Measurements from ENCODE around the gene PARP12.
"Not testable (repeated sequence)": the region's sequence is repeated elsewhere in the genome, so short reads cannot be mapped to it uniquely, and the experiment has no call there.

PARP12 gene, protein sequence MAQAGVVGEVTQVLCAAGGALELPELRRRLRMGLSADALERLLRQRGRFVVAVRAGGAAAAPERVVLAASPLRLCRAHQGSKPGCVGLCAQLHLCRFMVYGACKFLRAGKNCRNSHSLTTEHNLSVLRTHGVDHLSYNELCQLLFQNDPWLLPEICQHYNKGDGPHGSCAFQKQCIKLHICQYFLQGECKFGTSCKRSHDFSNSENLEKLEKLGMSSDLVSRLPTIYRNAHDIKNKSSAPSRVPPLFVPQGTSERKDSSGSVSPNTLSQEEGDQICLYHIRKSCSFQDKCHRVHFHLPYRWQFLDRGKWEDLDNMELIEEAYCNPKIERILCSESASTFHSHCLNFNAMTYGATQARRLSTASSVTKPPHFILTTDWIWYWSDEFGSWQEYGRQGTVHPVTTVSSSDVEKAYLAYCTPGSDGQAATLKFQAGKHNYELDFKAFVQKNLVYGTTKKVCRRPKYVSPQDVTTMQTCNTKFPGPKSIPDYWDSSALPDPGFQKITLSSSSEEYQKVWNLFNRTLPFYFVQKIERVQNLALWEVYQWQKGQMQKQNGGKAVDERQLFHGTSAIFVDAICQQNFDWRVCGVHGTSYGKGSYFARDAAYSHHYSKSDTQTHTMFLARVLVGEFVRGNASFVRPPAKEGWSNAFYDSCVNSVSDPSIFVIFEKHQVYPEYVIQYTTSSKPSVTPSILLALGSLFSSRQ

DNA sequence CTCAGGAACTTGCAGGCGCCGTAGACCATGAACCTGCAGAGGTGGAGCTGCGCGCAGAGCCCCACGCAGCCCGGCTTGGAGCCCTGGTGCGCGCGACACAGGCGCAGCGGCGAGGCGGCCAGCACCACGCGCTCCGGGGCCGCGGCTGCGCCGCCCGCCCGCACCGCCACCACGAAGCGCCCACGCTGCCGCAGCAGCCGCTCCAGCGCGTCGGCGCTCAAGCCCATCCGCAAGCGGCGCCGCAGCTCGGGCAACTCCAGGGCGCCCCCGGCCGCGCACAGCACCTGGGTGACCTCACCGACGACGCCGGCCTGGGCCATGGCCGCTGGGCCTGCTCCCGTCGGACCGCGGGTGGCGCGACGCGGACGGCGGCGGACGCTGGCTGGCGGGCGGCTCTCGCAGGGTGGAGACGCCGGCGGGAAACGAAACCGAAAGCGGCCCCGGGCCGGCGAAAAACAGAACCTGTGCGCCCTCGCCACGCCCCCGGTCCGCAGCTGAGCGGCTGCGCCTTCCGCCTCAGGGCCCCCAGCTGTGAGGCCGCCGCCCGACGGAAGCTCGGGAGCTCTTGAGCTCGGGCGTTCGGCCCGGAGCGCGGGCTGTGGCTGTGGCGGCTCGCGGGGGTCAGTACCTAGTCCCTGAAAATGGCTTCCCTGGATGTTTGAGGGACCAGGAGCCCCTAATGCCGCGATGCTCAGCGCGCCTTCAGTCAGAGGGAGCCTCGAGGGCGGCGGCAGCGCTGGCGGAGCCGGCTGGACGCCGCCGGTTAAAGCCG is at the start of gene PARP12:
PARP12 (minus strand) TSS at position 424 of the 772 bp plus-strand sequence; CDS start at position 320, 104 bp downstream.
- Mint-ChIP-seq H3K27ac (peak within 1 kb of the TSS; percentile 91), H3K4me1 (ENCODE audit: low read depth) (peaks cover 39% of the 10 kb centered on the region), H3K4me3 (peak within 1 kb of the TSS; percentile 89), H3K9me3 (ENCODE audit: low read depth) (peaks cover 19% of the 10 kb centered on the region), H3K27me3 (no peaks in the 10 kb centered on the region), H3K36me3 (peaks cover 18% of the 10 kb centered on the region)

GRCh38 chr7:140108777-140109176 is 46.0 kb upstream of the PARP12 start:
- not testable (repeated sequence) for H3K27me3 Mint-ChIP-seq; H3K9me3 Mint-ChIP-seq (ENCODE audit: low read depth); H3K27ac Mint-ChIP-seq; H3K4me1 Mint-ChIP-seq (ENCODE audit: low read depth); H3K4me3 Mint-ChIP-seq
- H3K36me3 Mint-ChIP-seq: peaks cover 19% of the 10 kb centered on the region

- H3K9me3 Mint-ChIP-seq (ENCODE audit: low read depth): no peaks in the 10 kb centered on the region
- H3K4me3 Mint-ChIP-seq: no peak overlapping the region
- H3K27ac Mint-ChIP-seq: no peak overlapping the region
- no peaks in the 10 kb centered on the region for H3K4me1 Mint-ChIP-seq (ENCODE audit: low read depth)
- peaks cover 16% of the 10 kb centered on the region for H3K36me3 Mint-ChIP-seq
- H3K27me3 Mint-ChIP-seq: no peaks in the 10 kb centered on the region
Observed at GRCh38 chr7:140096459-140096858, 33.7 kb upstream of the PARP12 start.

- Mint-ChIP-seq H3K36me3 (peaks cover 10% of the 10 kb centered on the region), H3K9me3 (ENCODE audit: low read depth) (no peaks in the 10 kb centered on the region), H3K27me3 (no peaks in the 10 kb centered on the region), H3K27ac (no peak overlapping the region), H3K4me3 (no peak overlapping the region), H3K4me1 (ENCODE audit: low read depth) (no peaks in the 10 kb centered on the region)
Observed at GRCh38 chr7:140093375-140093774, 30.6 kb upstream of the PARP12 start.

GRCh38 chr7:140085447-140085846 is 22.7 kb upstream of the PARP12 start:
- H3K27me3 Mint-ChIP-seq: no peaks in the 10 kb centered on the region
- no peaks in the 10 kb centered on the region for H3K9me3 Mint-ChIP-seq (ENCODE audit: low read depth)
- H3K4me3 Mint-ChIP-seq: no peak overlapping the region
- peak overlapping the region; percentile 31 for H3K27ac Mint-ChIP-seq
- H3K4me1 Mint-ChIP-seq (ENCODE audit: low read depth): peaks cover 31% of the 10 kb centered on the region
- no peaks in the 10 kb centered on the region for H3K36me3 Mint-ChIP-seq

- Mint-ChIP-seq H3K9me3 (ENCODE audit: low read depth) (no peaks in the 10 kb centered on the region), H3K36me3 (no peaks in the 10 kb centered on the region), H3K4me1 (ENCODE audit: low read depth) (peaks cover 31% of the 10 kb centered on the region), H3K4me3 (peak overlapping the region; percentile 28), H3K27me3 (no peaks in the 10 kb centered on the region), H3K27ac (peak overlapping the region; percentile 31)
Observed at GRCh38 chr7:140084972-140085371, 22.2 kb upstream of the PARP12 start.

GRCh38 chr7:140084142-140084655 is 21.4 kb upstream of the PARP12 start:
- Mint-ChIP-seq H3K27me3 (no peaks in the 10 kb centered on the region), H3K9me3 (ENCODE audit: low read depth) (no peaks in the 10 kb centered on the region), H3K4me3 (no peak overlapping the region), H3K4me1 (ENCODE audit: low read depth) (peaks cover 31% of the 10 kb centered on the region), H3K36me3 (no peaks in the 10 kb centered on the region), H3K27ac (peak overlapping the region; percentile 70)

DNA sequence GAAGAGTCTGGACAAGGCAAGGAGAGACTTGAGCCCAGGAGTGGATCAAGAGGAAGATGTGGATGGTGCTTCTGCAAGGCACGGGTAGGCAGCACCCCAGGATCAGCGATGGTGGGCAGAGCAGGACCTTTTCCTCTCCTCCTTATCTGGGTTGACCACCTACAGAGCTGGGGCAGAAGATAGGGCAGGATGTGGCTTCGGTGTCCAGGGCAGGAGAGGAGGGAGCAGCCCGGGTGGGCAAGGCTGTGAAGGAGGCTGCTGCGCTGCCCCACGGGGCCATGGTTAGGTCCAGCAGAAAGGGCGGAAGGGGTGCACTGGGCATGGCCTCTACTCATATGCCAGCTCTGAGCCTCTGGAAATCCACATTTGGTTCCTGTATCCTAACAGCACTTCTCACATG is 20.0 kb upstream of the PARP12 start:
- Mint-ChIP-seq H3K4me1 (ENCODE audit: low read depth) (peaks cover 38% of the 10 kb centered on the region), H3K27ac (no peak overlapping the region), H3K9me3 (ENCODE audit: low read depth) (no peaks in the 10 kb centered on the region), H3K4me3 (no peak overlapping the region), H3K27me3 (no peaks in the 10 kb centered on the region), H3K36me3 (no peaks in the 10 kb centered on the region)

- H3K4me3 Mint-ChIP-seq: no peak overlapping the region
- no peaks in the 10 kb centered on the region for H3K36me3 Mint-ChIP-seq
- H3K27me3 Mint-ChIP-seq: no peaks in the 10 kb centered on the region
- peaks cover 35% of the 10 kb centered on the region for H3K4me1 Mint-ChIP-seq (ENCODE audit: low read depth)
- H3K27ac Mint-ChIP-seq: no peak overlapping the region
- no peaks in the 10 kb centered on the region for H3K9me3 Mint-ChIP-seq (ENCODE audit: low read depth)
Observed at GRCh38 chr7:140081774-140082425, 19.1 kb upstream of the PARP12 start.

- no peak overlapping the region for H3K27ac Mint-ChIP-seq
- no peaks in the 10 kb centered on the region for H3K9me3 Mint-ChIP-seq (ENCODE audit: low read depth)
- H3K4me3 Mint-ChIP-seq: no peak overlapping the region
- H3K4me1 Mint-ChIP-seq (ENCODE audit: low read depth): peaks cover 28% of the 10 kb centered on the region
- no peaks in the 10 kb centered on the region for H3K27me3 Mint-ChIP-seq
- H3K36me3 Mint-ChIP-seq: no peaks in the 10 kb centered on the region
Observed at GRCh38 chr7:140080919-140081318, 18.2 kb upstream of the PARP12 start.

GRCh38 chr7:140079121-140079536 is 16.4 kb upstream of the PARP12 start:
- Mint-ChIP-seq H3K27me3 (no peaks in the 10 kb centered on the region), H3K4me1 (ENCODE audit: low read depth) (peaks cover 15% of the 10 kb centered on the region), H3K9me3 (ENCODE audit: low read depth) (no peaks in the 10 kb centered on the region), H3K4me3 (no peak overlapping the region), H3K36me3 (no peaks in the 10 kb centered on the region), H3K27ac (no peak overlapping the region)

DNA sequence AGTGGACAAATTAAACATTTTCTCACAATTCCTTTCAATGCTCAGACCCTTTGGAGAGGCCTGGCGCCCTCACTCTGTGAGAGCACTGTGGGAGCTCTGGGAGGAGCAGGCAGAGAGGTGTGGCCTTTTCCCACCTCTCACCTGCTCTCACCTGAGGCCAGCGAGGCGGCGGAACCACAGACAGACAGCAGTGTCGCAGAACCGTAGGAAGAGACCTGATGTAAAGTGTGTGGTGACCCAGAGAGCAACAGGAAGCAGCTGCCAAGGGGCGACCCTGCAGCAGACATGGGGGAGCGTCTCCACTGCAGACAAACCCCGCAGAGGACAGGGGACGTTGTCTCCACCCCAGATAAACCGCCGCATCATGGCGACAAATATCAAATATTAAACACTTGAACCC is 15.6 kb upstream of the PARP12 start:
- no peaks in the 10 kb centered on the region for H3K27me3 Mint-ChIP-seq

GRCh38 chr7:140074780-140075179 is 12.0 kb upstream of the PARP12 start:
- Mint-ChIP-seq H3K36me3 (no peaks in the 10 kb centered on the region), H3K4me3 (no peak overlapping the region), H3K27me3 (no peaks in the 10 kb centered on the region), H3K4me1 (ENCODE audit: low read depth) (peaks cover 7% of the 10 kb centered on the region), H3K9me3 (ENCODE audit: low read depth) (no peaks in the 10 kb centered on the region), H3K27ac (no peak overlapping the region)

More for the DNA sequence above, 15.6 kb upstream of the PARP12 start:
- H3K4me3 Mint-ChIP-seq: no peak overlapping the region
- no peaks in the 10 kb centered on the region for H3K36me3 Mint-ChIP-seq
- no peaks in the 10 kb centered on the region for H3K9me3 Mint-ChIP-seq (ENCODE audit: low read depth)
- H3K27ac Mint-ChIP-seq: no peak overlapping the region
- peaks cover 7% of the 10 kb centered on the region for H3K4me1 Mint-ChIP-seq (ENCODE audit: low read depth)

- Mint-ChIP-seq H3K4me3 (no peak overlapping the region), H3K27me3 (no peaks in the 10 kb centered on the region), H3K9me3 (ENCODE audit: low read depth) (peaks cover 18% of the 10 kb centered on the region), H3K27ac (no peak overlapping the region), H3K4me1 (ENCODE audit: low read depth) (peaks cover 10% of the 10 kb centered on the region), H3K36me3 (peaks cover 17% of the 10 kb centered on the region)
Observed at GRCh38 chr7:140070546-140070945, 7.8 kb upstream of the PARP12 start.
